Bronchial epithelial cell (primary cell): ENCODE measurements around the gene ZNF407. TPM values are rescaled to one million over a fixed set of nuclear protein-coding genes. Genes with fewer than 3 reads are reported as not detected.
A peak's percentile ranks its signal among the peaks of the same experiment; 100 is the strongest.
"Not testable (repeated sequence)": the region's sequence is repeated elsewhere in the genome, so short reads cannot be mapped to it uniquely, and the experiment has no call there.

ENCODE experiments used
- DNase-seq: peaks from one replicate; pipeline ENCODE4 v3.0.0-alpha.2; 2010; ENCODE audit warnings: low read depth
- FAIRE-seq: peaks from 2 replicates; lab custom pipeline; 2011; peaks lifted over from hg19 to GRCh38; lab: Jason Lieb, UNC
- H3K27me3 ChIP-seq: 2 replicates; pipeline ENCODE4 v1.5.1; 2011; ENCODE audit warnings: low read length; ENCODE audit not compliant: control insufficient read depth, insufficient read depth
- H3K36me3 ChIP-seq: 2 replicates; pipeline ENCODE4 v1.5.1; 2011; ENCODE audit warnings: low read length; ENCODE audit not compliant: control insufficient read depth, insufficient read depth
- H3K4me3 ChIP-seq: 2 replicates; pipeline ENCODE4 v1.5.1; 2011; ENCODE audit warnings: mild to moderate bottlenecking, low read depth, low read length, control low read depth
- CTCF ChIP-seq: IDR thresholded peaks from 2 replicates; pipeline ENCODE4 v1.5.1; 2011; ENCODE audit warnings: mild to moderate bottlenecking, moderate library complexity, low read length, control low read depth, inconsistent platforms; ENCODE audit not compliant: insufficient read depth, severe bottlenecking
- total RNA-seq: library from RNA; depleted of rRNA; stranded (reverse); fragments of >200 nt; gene quantifications from 2 replicates; pipeline ENCODE4 v1.2.1, GENCODE V29; 2014

The ZNF407 gene
- total RNA-seq, 1 donor from 2014 or later: 10.0 TPM

GRCh38 chr18:74556126-74556525 is 41.5 kb upstream of the ZNF407 start:
- FAIRE-seq (no peak), DNase-seq (no peak)
- TF ChIP-seq CTCF: no peak
- Histone ChIP-seq H3K36me3 (no peaks in the 10 kb centered on the region), H3K27me3 (peaks cover 2% of the 10 kb centered on the region), H3K4me3 (no peak overlapping the region)

- Histone ChIP-seq H3K27me3 (peaks cover 2% of the 10 kb centered on the region), H3K36me3 (no peaks in the 10 kb centered on the region), H3K4me3 (no peak overlapping the region)
- no peak for FAIRE-seq
- TF ChIP-seq CTCF: no peak
- DNase-seq: no peak
Observed at GRCh38 chr18:74558096-74558495, 39.6 kb upstream of the ZNF407 start.

GRCh38 chr18:74562131-74562730 is 35.4 kb upstream of the ZNF407 start:
- no peak for TF ChIP-seq CTCF
- no peak for DNase-seq
- H3K27me3 ChIP-seq: no peaks in the 10 kb centered on the region
- no peak for FAIRE-seq
- no peaks in the 10 kb centered on the region for H3K36me3 ChIP-seq
- no peak overlapping the region for H3K4me3 ChIP-seq

- no peak for DNase-seq
- peak; percentile 13 for FAIRE-seq
- TF ChIP-seq CTCF: no peak
Observed at GRCh38 chr18:74562775-74563174, 34.9 kb upstream of the ZNF407 start.

GRCh38 chr18:74563999-74564398 is 33.7 kb upstream of the ZNF407 start:
- TF ChIP-seq CTCF: no peak
- no peak overlapping the region for H3K4me3 ChIP-seq
- H3K36me3 ChIP-seq: no peaks in the 10 kb centered on the region
- FAIRE-seq (no peak), DNase-seq (no peak)
- H3K27me3 ChIP-seq: no peaks in the 10 kb centered on the region

More at GRCh38 chr18:74562775-74563174, 34.9 kb upstream of the ZNF407 start:
- no peak overlapping the region for H3K4me3 ChIP-seq
- H3K36me3 ChIP-seq: no peaks in the 10 kb centered on the region
- no peaks in the 10 kb centered on the region for H3K27me3 ChIP-seq

- FAIRE-seq: not testable (repeated sequence)
Observed at GRCh38 chr18:74565164-74565563, 32.5 kb upstream of the ZNF407 start.

GRCh38 chr18:74565993-74566392 is 31.7 kb upstream of the ZNF407 start:
- not testable (repeated sequence) for H3K27me3 ChIP-seq, H3K4me3 ChIP-seq, FAIRE-seq, DNase-seq, H3K36me3 ChIP-seq

More at GRCh38 chr18:74565164-74565563, 32.5 kb upstream of the ZNF407 start:
- not testable (repeated sequence) for DNase-seq, H3K4me3 ChIP-seq, H3K27me3 ChIP-seq, H3K36me3 ChIP-seq
